ENCODE measurements around the gene FGF14. TPM values are rescaled to one million over a fixed set of nuclear protein-coding genes. Genes with fewer than 3 reads are reported as not detected.

Gene FGF14
- total and polyA plus RNA-seq, 2 donors (not counting 1 experiment from before 2014, with no cell fraction given): under 0.01 TPM; not detected in 1

GRCh38 chr13:101942038-101942437, 459.8 kb downstream of the FGF14 start:
- no peak overlapping the region for H3K4me3 ChIP-seq (ENCODE audit: control extremely low read depth in 1 of 5, extremely low read depth in 1 of 5, insufficient read depth in 1 of 5, low read depth in 2 of 5, low read length in 4 of 5)
- H4K20me1 ChIP-seq (ENCODE audit: control insufficient read depth, insufficient read depth, low read length, poor library complexity, severe bottlenecking): no peaks in the 10 kb centered on the region
- H3K9ac ChIP-seq (ENCODE audit: low read length): no peak overlapping the region
- Mint-ChIP-seq H3K9me3 (ENCODE audit: insufficient read depth) (no peaks in the 10 kb centered on the region), H3K27ac (no peak overlapping the region), H3K27me3 (peaks cover 2% of the 10 kb centered on the region), H3K4me3 (no peak overlapping the region), H3K4me1 (no peaks in the 10 kb centered on the region)
- no peak overlapping the region for H3K27ac ChIP-seq (ENCODE audit: low read length in 2 of 2)
- ATAC-seq (ENCODE audit: low read depth) (no peak), DNase-seq (no peak)
- no peak overlapping the region for H2AFZ ChIP-seq (ENCODE audit: insufficient read depth, low read depth, low read length, poor library complexity, severe bottlenecking)
- no peaks in the 10 kb centered on the region for H3K36me3 ChIP-seq (replicated peaks in 1 of 2; ENCODE audit: control extremely low read depth in 1 of 2, control insufficient read depth in 1 of 2, extremely low read depth in 1 of 2, insufficient read depth in 2 of 2, low read length in 1 of 2)
- no CpG with 5 or more reads among the region's 1 CpG for WGBS (ENCODE audit: insufficient coverage)
- no peak overlapping the region for H3K4me2 ChIP-seq (replicated peaks; ENCODE audit: low read depth, low read length, poor library complexity, severe bottlenecking)
- ChIA-PET CTCF (no interaction called here), POLR2A (no interaction called here)
- TF ChIP-seq EZH2 (IDR thresholded peaks at IDR 0.05; ENCODE audit: borderline replicate concordance, insufficient read depth, low read depth, low read length, poor library complexity, severe bottlenecking) (no peak), CTCF (IDR thresholded peaks at IDR 0.05) (no peak)
- no peaks in the 10 kb centered on the region for H3K27me3 ChIP-seq (replicated peaks in 1 of 4; ENCODE audit: control extremely low read depth in 1 of 4, control insufficient read depth in 3 of 4, insufficient read depth in 4 of 4, low read length in 3 of 4)
- no peaks in the 10 kb centered on the region for H3K79me2 ChIP-seq (ENCODE audit: control insufficient read depth, insufficient read depth, low read length)
- H3K4me1 ChIP-seq (ENCODE audit: control insufficient read depth in 2 of 2, insufficient read depth in 2 of 2, low read length in 2 of 2): no peaks in the 10 kb centered on the region
- intact Hi-C loops (cut with micrococcal nuclease): no loop called here
- no peaks in the 10 kb centered on the region for H3K9me3 ChIP-seq (ENCODE audit: control extremely low read depth in 1 of 3, control insufficient read depth in 2 of 3, insufficient read depth in 1 of 3, low read length in 2 of 3)

GRCh38 chr13:101941095-101941783, 460.6 kb downstream of the FGF14 start:
- DNase-seq: no peak
- ChIA-PET CTCF (no interaction called here), POLR2A (no interaction called here)
- no peak for TF ChIP-seq CTCF (IDR thresholded peaks at IDR 0.05)
- TF ChIP-seq EZH2 (IDR thresholded peaks at IDR 0.05; ENCODE audit: borderline replicate concordance, insufficient read depth, low read depth, low read length, poor library complexity, severe bottlenecking): no peak
- no peak overlapping the region for H3K27ac ChIP-seq (ENCODE audit: low read length in 2 of 2)
- H3K4me2 ChIP-seq (replicated peaks; ENCODE audit: low read depth, low read length, poor library complexity, severe bottlenecking): no peak overlapping the region
- Mint-ChIP-seq H3K4me1 (no peaks in the 10 kb centered on the region), H3K4me3 (no peak overlapping the region), H3K27me3 (peaks cover 2% of the 10 kb centered on the region), H3K9me3 (ENCODE audit: insufficient read depth) (no peaks in the 10 kb centered on the region), H3K27ac (no peak overlapping the region)
- H3K9ac ChIP-seq (ENCODE audit: low read length): no peak overlapping the region
- no peaks in the 10 kb centered on the region for H4K20me1 ChIP-seq (ENCODE audit: control insufficient read depth, insufficient read depth, low read length, poor library complexity, severe bottlenecking)
- no peaks in the 10 kb centered on the region for H3K36me3 ChIP-seq (replicated peaks in 1 of 2; ENCODE audit: control extremely low read depth in 1 of 2, control insufficient read depth in 1 of 2, extremely low read depth in 1 of 2, insufficient read depth in 2 of 2, low read length in 1 of 2)
- no peaks in the 10 kb centered on the region for H3K27me3 ChIP-seq (replicated peaks in 1 of 4; ENCODE audit: control extremely low read depth in 1 of 4, control insufficient read depth in 3 of 4, insufficient read depth in 4 of 4, low read length in 3 of 4)
- H3K4me3 ChIP-seq (ENCODE audit: control extremely low read depth in 1 of 5, extremely low read depth in 1 of 5, insufficient read depth in 1 of 5, low read depth in 2 of 5, low read length in 4 of 5): no peak overlapping the region
- no peaks in the 10 kb centered on the region for H3K79me2 ChIP-seq (ENCODE audit: control insufficient read depth, insufficient read depth, low read length)
- ATAC-seq (ENCODE audit: low read depth): no peak
- intact Hi-C loops (cut with micrococcal nuclease): no loop called here
- WGBS (ENCODE audit: insufficient coverage): 80% methylated on average over 1 of the region's 2 CpGs
- H2AFZ ChIP-seq (ENCODE audit: insufficient read depth, low read depth, low read length, poor library complexity, severe bottlenecking): no peak overlapping the region
- no peaks in the 10 kb centered on the region for H3K9me3 ChIP-seq (ENCODE audit: control extremely low read depth in 1 of 3, control insufficient read depth in 2 of 3, insufficient read depth in 1 of 3, low read length in 2 of 3)
- no peaks in the 10 kb centered on the region for H3K4me1 ChIP-seq (ENCODE audit: control insufficient read depth in 2 of 2, insufficient read depth in 2 of 2, low read length in 2 of 2)

Data from B cell (primary cell).